Gastroesophageal sphincter (tissue), 4 donors: ENCODE results near the gene HARBI1. TPM values are rescaled to one million over a fixed set of nuclear protein-coding genes. Genes with fewer than 3 reads are reported as not detected.

Experiments
- ATAC-seq: fragments of 150-250 bp; one replicate; pipeline ENCODE4 v1.9.1; 2016; ENCODE audit warnings: mild to moderate bottlenecking, moderate library complexity
- H3K27ac ChIP-seq, 4 donors: fragments of 200-600 bp; sonication (generic) in 3 of 4; 1 replicate in 3 of 4; 2 replicates in 1 of 4; pipeline ENCODE4 v1.5.1; 2016 to 2019
- H3K27me3 ChIP-seq: fragments of 200-600 bp; sonication (generic); one replicate; pipeline ENCODE4 v1.5.1; 2019
- H3K36me3 ChIP-seq, 2 donors: fragments of 200-600 bp; sonication (generic); one replicate each; pipeline ENCODE4 v1.5.1; 2019; ENCODE audit warnings: control low read depth in 1 of 2
- H3K4me1 ChIP-seq, 3 donors: fragments of 200-600 bp; sonication (generic); 1 replicate in 2 of 3; 2 replicates in 1 of 3; pipeline ENCODE4 v1.5.1; 2016 to 2019; ENCODE audit warnings: control low read depth in 2 of 3
- H3K4me3 ChIP-seq, 2 donors: fragments of 200-600 bp; sonication (generic); one replicate each; pipeline ENCODE4 v1.5.1; 2019; ENCODE audit warnings: mild to moderate bottlenecking in 1 of 2, moderate library complexity in 1 of 2
- H3K9me3 ChIP-seq, 3 donors: fragments of 200-600 bp; sonication (generic); one replicate each; pipeline ENCODE4 v1.5.1; 2017 to 2019; ENCODE audit warnings: control low read depth in 2 of 3
- CTCF ChIP-seq, 4 experiments: fragments of 200-600 bp in 2 of 4; fragments of 450-650 bp in 2 of 4; sonication (generic) in 1 of 4; IDR thresholded peaks; one replicate each; pipeline ENCODE4 v1.5.1; 2017 to 2019; ENCODE audit warnings: antibody characterized with exemption in 4 of 4, mild to moderate bottlenecking in 2 of 4, moderate library complexity in 2 of 4
- EP300 ChIP-seq: sonication (generic); formaldehyde crosslinking; IDR thresholded peaks from one replicate; pipeline ENCODE4 v1.6.1; 2017; ENCODE audit warnings: antibody characterized with exemption, mild to moderate bottlenecking
- POLR2A ChIP-seq, 2 donors: fragments of 450-650 bp; IDR thresholded peaks; one replicate each; pipeline ENCODE4 v1.6.1; 2017; ENCODE audit warnings: antibody characterized with exemption in 2 of 2, mild to moderate bottlenecking in 2 of 2, moderate library complexity in 1 of 2
- POLR2AphosphoS5 ChIP-seq: sonication (generic); formaldehyde crosslinking; IDR thresholded peaks from one replicate; pipeline ENCODE4 v1.6.1; 2017; ENCODE audit warnings: antibody characterized with exemption
- WGBS, 2 donors: methylation state at CpG; one replicate each; pipeline ENCODE4 v1.1.5; 2018; ENCODE audit warnings: low coverage in 1 of 2; 5-methylcytosine and 5-hydroxymethylcytosine counted together
- total RNA-seq, 4 donors: library from RNA; depleted of rRNA; stranded (reverse); fragments of >200 nt; gene quantifications; one replicate each; pipeline ENCODE4 v1.1.0, GENCODE V29; 2016

Gene HARBI1
- total RNA-seq, 4 donors from 2014 or later = 1.9 to 4.2 (median 2.5) TPM

GRCh38 chr11:46657186-46657585 lies 40.2 kb upstream of the HARBI1 start:
- Histone ChIP-seq H3K9me3 (no peaks in the 10 kb centered on the region), H3K4me3 (no peak overlapping the region), H3K27me3 (no peaks in the 10 kb centered on the region), H3K36me3 (peaks cover 0 to 99% of the 10 kb centered on the region in 2 donors), H3K27ac (no peak overlapping the region), H3K4me1 (no peaks in the 10 kb centered on the region)
- WGBS, 2 donors = 70 to 72% methylated on average over 2 to 3 of the region's 3 CpGs
- no peak for TF ChIP-seq POLR2AphosphoS5
- TF ChIP-seq EP300 = no peak
- TF ChIP-seq CTCF (IDR thresholded peaks at IDR 0.05) = no peak
- no peak for TF ChIP-seq POLR2A (IDR thresholded peaks at IDR 0.05)
- no peak for ATAC-seq

GRCh38 chr11:46655631-46656030 lies 38.6 kb upstream of the HARBI1 start:
- no peak for TF ChIP-seq CTCF (IDR thresholded peaks at IDR 0.05)
- no peak for TF ChIP-seq EP300
- no peak for TF ChIP-seq POLR2A (IDR thresholded peaks at IDR 0.05)
- no peak for TF ChIP-seq POLR2AphosphoS5
- Histone ChIP-seq H3K36me3 (peaks cover 0 to 100% of the 10 kb centered on the region in 2 donors), H3K27me3 (no peaks in the 10 kb centered on the region), H3K27ac (no peak overlapping the region), H3K9me3 (no peaks in the 10 kb centered on the region), H3K4me3 (no peak overlapping the region), H3K4me1 (no peaks in the 10 kb centered on the region)
- 80 to 82% methylated on average over 1 to 4 of the region's 4 CpGs for WGBS, 2 donors
- ATAC-seq = no peak

- peaks cover 0 to 26% (median 0%) of the 10 kb centered on the region in 3 donors for H3K4me1 ChIP-seq
- peak overlapping the region in 3 of 4 donors; percentile 34 to 75 (median 59) for H3K27ac ChIP-seq
- TF ChIP-seq CTCF (IDR thresholded peaks at IDR 0.05) (no peak), EP300 (no peak), POLR2AphosphoS5 (peak; percentile 68), POLR2A (IDR thresholded peaks at IDR 0.05) (no peak)
- 17 to 29% methylated on average over 1 to 2 of the region's 2 CpGs for WGBS, 2 donors
- ATAC-seq = peak; percentile 96
- no peaks in the 10 kb centered on the region for H3K9me3 ChIP-seq
- peaks cover 2 to 96% of the 10 kb centered on the region in 2 donors for H3K36me3 ChIP-seq
- no peak overlapping the region for H3K4me3 ChIP-seq
- H3K27me3 ChIP-seq = no peaks in the 10 kb centered on the region
These were observed 32.2 kb upstream of the HARBI1 start for GRCh38 chr11:46649180-46649738.

GRCh38 chr11:46643986-46644385 lies 27.0 kb upstream of the HARBI1 start:
- H3K4me3 ChIP-seq = no peak overlapping the region
- peaks cover 0 to 17% (median 0%) of the 10 kb centered on the region in 3 donors for H3K4me1 ChIP-seq
- no peak overlapping the region for H3K27ac ChIP-seq
- H3K27me3 ChIP-seq = no peaks in the 10 kb centered on the region
- ATAC-seq = no peak
- no peaks in the 10 kb centered on the region for H3K9me3 ChIP-seq
- TF ChIP-seq POLR2AphosphoS5 (no peak), POLR2A (IDR thresholded peaks at IDR 0.05) (no peak), EP300 (no peak), CTCF (IDR thresholded peaks at IDR 0.05) (no peak)
- peaks cover 3 to 84% of the 10 kb centered on the region in 2 donors for H3K36me3 ChIP-seq

GRCh38 chr11:46643531-46643930 lies 26.5 kb upstream of the HARBI1 start:
- 83 to 100% methylated on average over 2 of the region's 3 CpGs for WGBS, 2 donors
- no peak for ATAC-seq
- Histone ChIP-seq H3K36me3 (peaks cover 3 to 85% of the 10 kb centered on the region in 2 donors), H3K9me3 (no peaks in the 10 kb centered on the region), H3K27me3 (no peaks in the 10 kb centered on the region), H3K27ac (no peak overlapping the region), H3K4me1 (peaks cover 0 to 13% (median 0%) of the 10 kb centered on the region in 3 donors), H3K4me3 (no peak overlapping the region)
- no peak for TF ChIP-seq POLR2A (IDR thresholded peaks at IDR 0.05)
- TF ChIP-seq CTCF (IDR thresholded peaks at IDR 0.05) = no peak
- TF ChIP-seq EP300 = no peak
- no peak for TF ChIP-seq POLR2AphosphoS5
